GM19455 (cell line): ENCODE measurements around the gene PML.
"Not testable (repeated sequence)": the region's sequence is repeated elsewhere in the genome, so short reads cannot be mapped to it uniquely, and the experiment has no call there.

ENCODE experiments used
- ATAC-seq: cut with Tn5 transposase; IDR thresholded peaks from one replicate; pipeline ENCODE4 v1.9.1; 2021; ENCODE audit not compliant: unreplicated experiment

The PML gene

GRCh38 chr15:73957276-73957675 is 37.2 kb upstream of the PML start:
- ATAC-seq: no peak

GRCh38 chr15:73957785-73958184 is 36.7 kb upstream of the PML start:
- ATAC-seq: no peak

GRCh38 chr15:73959012-73959581 is 35.4 kb upstream of the PML start:
- no peak for ATAC-seq

GRCh38 chr15:73959801-73960200 is 34.7 kb upstream of the PML start:
- no peak for ATAC-seq

- ATAC-seq: not testable (repeated sequence)
These were observed 33.9 kb upstream of the PML start for GRCh38 chr15:73960472-73961070.

GRCh38 chr15:73962433-73962832 is 32.1 kb upstream of the PML start:
- no peak for ATAC-seq

- peak; percentile 76 for ATAC-seq
These were observed 29.8 kb upstream of the PML start for GRCh38 chr15:73964736-73965093.

GRCh38 chr15:73965094-73965757 is 29.3 kb upstream of the PML start:
- ATAC-seq: peak; percentile 18

GRCh38 chr15:73965758-73966113 is 28.8 kb upstream of the PML start:
- ATAC-seq: no peak

GRCh38 chr15:73968461-73968860 is 26.1 kb upstream of the PML start:
- ATAC-seq: no peak

- no peak for ATAC-seq
These were observed 25.3 kb upstream of the PML start for GRCh38 chr15:73969151-73969759.

- no peak for ATAC-seq
These were observed 21.4 kb upstream of the PML start for GRCh38 chr15:73972984-73973682.

GRCh38 chr15:73973683-73974200 is 20.8 kb upstream of the PML start:
- not testable (repeated sequence) for ATAC-seq

- not testable (repeated sequence) for ATAC-seq
These were observed 18.9 kb upstream of the PML start for GRCh38 chr15:73975440-73976125.

GRCh38 chr15:73978896-73979295 is 15.6 kb upstream of the PML start:
- no peak for ATAC-seq

GRCh38 chr15:73979636-73980035 is 14.9 kb upstream of the PML start:
- ATAC-seq: no peak

- no peak for ATAC-seq
These were observed 12.7 kb upstream of the PML start for GRCh38 chr15:73981761-73982221.

GRCh38 chr15:73982222-73982962 is 12.1 kb upstream of the PML start:
- ATAC-seq: no peak

GRCh38 chr15:73983211-73983727 is 11.2 kb upstream of the PML start:
- ATAC-seq: no peak

- no peak for ATAC-seq
These were observed 10.7 kb upstream of the PML start for GRCh38 chr15:73983773-73984172.
